CD8-positive, alpha-beta memory T cell (primary cell): ENCODE results near the gene GOLGA2. TPM values are rescaled to one million over a fixed set of nuclear protein-coding genes. Genes with fewer than 3 reads are reported as not detected.

Experiments used
- CTCF ChIA-PET: fragments of 350-600 bp; sonication (Branson Sonifier 250); formaldehyde crosslinking; loops from one replicate; lab custom pipeline; 2021; ENCODE audit warnings: antibody characterized with exemption; lab: Charles Lee
- POLR2A ChIA-PET: fragments of 350-600 bp; sonication (Branson Sonifier 250); formaldehyde crosslinking; loops from one replicate; lab custom pipeline; 2021; ENCODE audit warnings: antibody characterized with exemption; lab: Charles Lee
- DNase-seq, 5 donors: peaks; one replicate each; pipeline versions ENCODE4 v3.0.0 to v3.0.0-alpha.2; 2020 to 2022; ENCODE audit warnings: mixed read lengths in 1 of 5
- H3K27ac ChIP-seq: one replicate; pipeline ENCODE4 v1.7.0; 2013; ENCODE audit warnings: low read depth, mild to moderate bottlenecking, low read length, moderate library complexity
- H3K27me3 ChIP-seq: 2 replicates; pipeline ENCODE4 v1.7.0; 2013; ENCODE audit warnings: low read length, mild to moderate bottlenecking; ENCODE audit not compliant: insufficient read depth, poor library complexity, severe bottlenecking
- H3K36me3 ChIP-seq: 2 replicates; pipeline ENCODE4 v1.7.0; 2013; ENCODE audit warnings: mild to moderate bottlenecking, low read length, moderate library complexity; ENCODE audit not compliant: insufficient read depth
- H3K4me1 ChIP-seq: 2 replicates; pipeline ENCODE4 v1.7.0; 2013; ENCODE audit warnings: mild to moderate bottlenecking, low read length, moderate library complexity; ENCODE audit not compliant: insufficient read depth
- H3K4me3 ChIP-seq: 2 replicates; pipeline ENCODE4 v1.7.0; 2013; ENCODE audit warnings: mild to moderate bottlenecking, low read length
- H3K9me3 ChIP-seq: 2 replicates; pipeline ENCODE4 v1.7.0; 2013; ENCODE audit warnings: mild to moderate bottlenecking, low read length
- H3K27ac Mint-ChIP-seq, 8 donors: one replicate each; pipeline ENCODE4 v1.8.0; 2020 to 2021; ENCODE audit warnings: mixed read lengths in 8 of 8, mild to moderate bottlenecking in 6 of 8, inconsistent platforms in 3 of 8, moderate library complexity in 3 of 8
- H3K27me3 Mint-ChIP-seq, 2 donors: one replicate each; pipeline ENCODE4 v1.8.0; 2020 to 2021; ENCODE audit warnings: mixed read lengths in 2 of 2, mild to moderate bottlenecking in 1 of 2, moderate library complexity in 1 of 2
- H3K36me3 Mint-ChIP-seq, 3 donors: one replicate each; pipeline ENCODE4 v1.8.0; 2020 to 2021; ENCODE audit warnings: mixed read lengths in 3 of 3, inconsistent platforms in 1 of 3, mild to moderate bottlenecking in 1 of 3
- H3K4me1 Mint-ChIP-seq, 3 donors: one replicate each; pipeline ENCODE4 v1.8.0; 2020 to 2021; ENCODE audit warnings: mixed read lengths in 3 of 3, inconsistent platforms in 1 of 3, mild to moderate bottlenecking in 1 of 3
- H3K4me3 Mint-ChIP-seq, 7 donors: one replicate each; pipeline ENCODE4 v1.8.0; 2020 to 2021; ENCODE audit warnings: mixed read lengths in 7 of 7, mild to moderate bottlenecking in 6 of 7, moderate library complexity in 4 of 7, inconsistent platforms in 2 of 7
- H3K9me3 Mint-ChIP-seq, 5 donors: one replicate each; pipeline ENCODE4 v1.8.0; 2020 to 2022; ENCODE audit warnings: mixed read lengths in 5 of 5, mild to moderate bottlenecking in 3 of 5, moderate library complexity in 2 of 5, inconsistent platforms in 1 of 5
- polyA plus RNA-seq: library from polyadenylated mRNA; unstranded; fragments of 300-500 nt; fragmentation: Illumina TruSeq; gene quantifications from one replicate; pipeline ENCODE4 v1.2.3, GENCODE V29; 2021
- total RNA-seq, 2 experiments: library from RNA; stranded (reverse); gene quantifications; one replicate each; pipeline ENCODE4 v1.2.3, GENCODE V29; 2021

The GOLGA2 gene
- total and polyA plus RNA-seq, 3 experiments from 2014 or later, result 8.8 to 35.5 (median 35.4) TPM

DNA sequence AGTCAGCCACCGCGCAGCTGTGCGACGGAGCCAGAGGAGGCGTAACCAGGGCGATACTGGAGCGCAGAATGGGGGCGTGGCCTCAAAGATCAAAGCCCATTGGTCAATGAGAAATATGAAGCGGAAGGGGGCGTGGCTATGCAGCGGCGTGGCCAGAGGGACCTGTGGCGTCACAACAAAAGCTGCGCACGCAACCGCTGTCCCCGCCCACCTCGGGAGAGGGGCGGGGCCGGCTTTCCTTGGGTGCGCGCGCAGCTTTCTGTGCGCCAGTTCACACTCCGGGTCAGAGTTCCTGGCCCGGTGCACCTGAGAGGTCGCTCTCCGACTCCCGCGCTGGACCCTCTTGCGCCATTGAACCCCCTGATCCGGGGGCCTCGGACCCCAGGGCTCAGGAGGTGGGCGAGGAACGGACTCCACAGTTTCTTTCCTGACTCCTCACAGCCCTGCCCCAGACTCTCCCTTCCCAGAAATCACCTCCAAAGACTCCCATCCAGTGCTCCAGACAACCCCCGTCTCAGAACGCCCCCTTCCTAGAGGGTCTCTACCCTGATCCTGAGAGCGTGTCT lies 284 bp upstream of the GOLGA2 start, which contains the start of gene SWI5:
SWI5 (plus strand) TSS at position 269 of the 566 bp plus-strand sequence.
- no peaks in the 10 kb centered on the region for H3K9me3 Mint-ChIP-seq
- H3K27ac Mint-ChIP-seq, result peak within 1 kb of the TSS; percentile 94 to 99 (median 97)
- Histone ChIP-seq H3K27me3 (no peaks in the 10 kb centered on the region), H3K9me3 (no peaks in the 10 kb centered on the region), H3K4me1 (peaks cover 19% of the 10 kb centered on the region), H3K36me3 (peaks cover 7% of the 10 kb centered on the region), H3K4me3 (peak within 1 kb of the TSS; percentile 98), H3K27ac (peak within 1 kb of the TSS; percentile 96)
- ChIA-PET POLR2A (interaction anchor here (0.5 to 1.2 kb wide), 3 partner anchors 26 to 386 kb away, joined by 3 to 20 read pairs (median 4); partner anchors contain the start of gene URM1), CTCF (interaction anchor here (1.2 kb wide), 2 partner anchors 19 to 26 kb away, joined by 5 to 7 read pairs; no protein-coding TSS in a partner anchor)
- peak within 1 kb of the TSS; percentile 96 to 98 (median 97) for H3K4me3 Mint-ChIP-seq
- H3K4me1 Mint-ChIP-seq, result peaks cover 28 to 47% (median 43%) of the 10 kb centered on the region in 3 donors
- peaks cover 0 to 3% of the 10 kb centered on the region in 2 donors for H3K27me3 Mint-ChIP-seq
- DNase-seq, result peak; percentile 100
- peaks cover 0 to 35% (median 3%) of the 10 kb centered on the region in 3 donors for H3K36me3 Mint-ChIP-seq

DNA sequence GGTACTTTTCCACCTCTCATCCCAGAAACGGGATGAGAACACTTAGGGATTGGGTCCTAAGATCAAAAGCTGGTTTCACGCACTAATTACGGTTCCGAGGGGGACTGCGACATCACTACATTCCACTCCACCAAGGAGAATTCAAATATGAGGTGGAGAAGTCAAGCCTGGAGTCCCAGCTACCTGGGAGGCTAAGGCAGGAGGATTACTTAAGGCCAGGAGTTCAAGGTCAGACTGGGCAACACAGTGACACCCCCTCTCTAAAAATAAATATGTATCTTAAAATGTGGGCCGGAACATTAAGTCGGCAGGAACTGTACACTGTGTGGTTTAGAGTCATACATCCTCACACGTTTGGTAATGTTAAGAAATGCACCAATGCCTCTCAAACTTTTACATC lies 1.6 kb downstream of the GOLGA2 start:
- peak overlapping the region; percentile 81 for H3K4me3 ChIP-seq
- H3K36me3 Mint-ChIP-seq, result peaks cover 0 to 43% (median 0%) of the 10 kb centered on the region in 3 donors
- H3K4me1 ChIP-seq, result peaks cover 19% of the 10 kb centered on the region
- peaks cover 0 to 3% of the 10 kb centered on the region in 2 donors for H3K27me3 Mint-ChIP-seq
- H3K4me1 Mint-ChIP-seq, result peaks cover 25 to 43% (median 40%) of the 10 kb centered on the region in 3 donors
- H3K4me3 Mint-ChIP-seq, result peak overlapping the region; percentile 96 to 98 (median 97)
- DNase-seq, result no peak
- H3K27ac ChIP-seq, result peak overlapping the region; percentile 94
- POLR2A ChIA-PET, result no interaction called here
- H3K27ac Mint-ChIP-seq, result peak overlapping the region in 6 of 8 donors; percentile 42 to 99 (median 96)
- peaks cover 7% of the 10 kb centered on the region for H3K36me3 ChIP-seq
- CTCF ChIA-PET, result interaction anchor here (1.3 kb wide), 1 partner anchor 24 kb away, joined by 3 read pairs; no protein-coding TSS in a partner anchor
- no peaks in the 10 kb centered on the region for H3K9me3 ChIP-seq
- H3K9me3 Mint-ChIP-seq, result no peaks in the 10 kb centered on the region
- no peaks in the 10 kb centered on the region for H3K27me3 ChIP-seq

- no peak for DNase-seq
- no peaks in the 10 kb centered on the region for H3K27me3 ChIP-seq
- Mint-ChIP-seq H3K36me3 (peaks cover 4 to 64% (median 5%) of the 10 kb centered on the region in 3 donors), H3K27me3 (peaks cover 0 to 5% of the 10 kb centered on the region in 2 donors), H3K4me3 (no peak overlapping the region), H3K4me1 (peaks cover 15 to 24% (median 24%) of the 10 kb centered on the region in 3 donors), H3K9me3 (no peaks in the 10 kb centered on the region), H3K27ac (no peak overlapping the region)
- peaks cover 21% of the 10 kb centered on the region for H3K36me3 ChIP-seq
- no peak overlapping the region for H3K4me3 ChIP-seq
- H3K4me1 ChIP-seq, result peaks cover 12% of the 10 kb centered on the region
- ChIA-PET POLR2A (interaction anchor here (1.0 kb wide), 1 partner anchor 21 kb away, joined by 3 read pairs; no protein-coding TSS in a partner anchor), CTCF (no interaction called here)
- no peaks in the 10 kb centered on the region for H3K9me3 ChIP-seq
- H3K27ac ChIP-seq, result no peak overlapping the region
These were observed 4.3 kb downstream of the GOLGA2 start for GRCh38 chr9:128271512-128271911.

DNA sequence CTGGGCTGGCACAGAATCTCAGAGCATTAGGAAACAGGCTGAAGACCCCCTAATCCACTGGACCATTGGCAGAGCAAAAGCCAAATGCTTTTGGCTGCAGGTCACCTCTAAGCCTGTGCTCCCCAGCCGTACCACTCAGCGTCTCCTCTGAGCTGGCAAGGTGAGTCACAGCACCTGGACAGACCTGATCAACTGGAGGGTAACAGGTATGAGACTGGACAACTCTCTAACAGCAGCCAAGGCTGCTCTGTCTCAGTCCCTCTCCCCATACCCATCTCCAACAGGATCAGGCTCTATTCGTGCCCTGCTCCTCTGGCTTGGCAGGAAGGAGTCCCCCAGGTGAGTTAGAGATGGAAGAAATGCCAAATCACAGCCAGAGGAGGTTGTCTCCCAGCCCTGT lies 4.7 kb downstream of the GOLGA2 start:
- no peak for DNase-seq
- Mint-ChIP-seq H3K4me1 (peaks cover 11 to 20% (median 20%) of the 10 kb centered on the region in 3 donors), H3K9me3 (no peaks in the 10 kb centered on the region), H3K4me3 (no peak overlapping the region), H3K27me3 (peaks cover 0 to 5% of the 10 kb centered on the region in 2 donors), H3K27ac (peak overlapping the region in 2 of 8 donors; percentile 30 to 69), H3K36me3 (peaks cover 5 to 66% (median 6%) of the 10 kb centered on the region in 3 donors)
- Histone ChIP-seq H3K4me3 (no peak overlapping the region), H3K9me3 (no peaks in the 10 kb centered on the region), H3K27ac (no peak overlapping the region), H3K36me3 (peaks cover 22% of the 10 kb centered on the region), H3K27me3 (no peaks in the 10 kb centered on the region), H3K4me1 (peaks cover 9% of the 10 kb centered on the region)
- ChIA-PET POLR2A (interaction anchor here (1.0 kb wide), 1 partner anchor 21 kb away, joined by 3 read pairs; no protein-coding TSS in a partner anchor), CTCF (no interaction called here)

DNA sequence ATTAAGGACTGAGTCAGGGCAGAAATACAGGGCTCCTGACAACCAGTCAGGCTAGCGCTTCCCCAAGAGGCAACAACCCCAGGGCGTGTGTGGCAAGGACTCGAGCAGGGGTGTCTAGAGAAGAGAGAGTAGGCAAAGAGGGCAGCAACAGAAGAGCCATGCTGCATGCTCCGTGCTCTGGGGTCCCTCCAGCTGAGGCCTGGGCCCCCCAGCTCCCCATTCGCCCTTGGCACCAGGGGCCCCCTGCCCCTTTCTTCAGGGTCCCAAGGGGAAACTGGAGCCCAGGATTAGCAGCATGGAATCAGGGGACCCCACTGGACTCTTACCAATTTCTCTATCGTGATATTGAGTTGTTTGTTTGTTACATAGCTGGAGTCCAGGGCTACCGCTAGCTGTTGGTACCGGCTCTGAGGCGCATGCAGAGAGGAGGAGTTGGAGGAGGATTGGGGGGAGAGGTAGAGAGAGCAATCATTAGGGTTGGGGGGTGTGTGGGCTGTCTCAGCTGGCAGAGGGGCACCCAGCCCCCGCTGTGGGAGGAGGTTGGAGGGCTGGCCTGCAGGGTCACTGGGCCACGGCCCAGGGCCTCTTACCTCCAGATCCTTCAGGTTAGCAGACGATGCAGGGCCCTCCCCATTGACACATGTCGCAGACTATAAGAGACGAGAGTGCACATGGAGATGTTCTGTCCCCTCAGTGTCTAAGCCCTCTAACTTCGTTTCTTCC lies 8.8 kb downstream of the GOLGA2 start:
- Histone ChIP-seq H3K36me3 (peaks cover 14% of the 10 kb centered on the region), H3K27ac (no peak overlapping the region), H3K4me1 (no peaks in the 10 kb centered on the region), H3K27me3 (no peaks in the 10 kb centered on the region), H3K9me3 (no peaks in the 10 kb centered on the region), H3K4me3 (no peak overlapping the region)
- Mint-ChIP-seq H3K4me3 (no peak overlapping the region), H3K27me3 (peaks cover 0 to 2% of the 10 kb centered on the region in 2 donors), H3K4me1 (peaks cover 0 to 1% (median 0%) of the 10 kb centered on the region in 3 donors), H3K36me3 (peaks cover 15 to 68% (median 19%) of the 10 kb centered on the region in 3 donors), H3K27ac (no peak overlapping the region), H3K9me3 (no peaks in the 10 kb centered on the region)
- ChIA-PET POLR2A (no interaction called here), CTCF (no interaction called here)
- DNase-seq, result no peak

- no peaks in the 10 kb centered on the region for H3K9me3 Mint-ChIP-seq
- no peaks in the 10 kb centered on the region for H3K27me3 ChIP-seq
- POLR2A ChIA-PET, result no interaction called here
- H3K9me3 ChIP-seq, result no peaks in the 10 kb centered on the region
- H3K27ac ChIP-seq, result no peak overlapping the region
- no peaks in the 10 kb centered on the region for H3K4me1 ChIP-seq
- CTCF ChIA-PET, result interaction anchor here (1.4 kb wide), 1 partner anchor 15 kb away, joined by 3 read pairs; no protein-coding TSS in a partner anchor
- no peak overlapping the region for H3K4me3 Mint-ChIP-seq
- DNase-seq, result no peak
- peaks cover 25 to 71% (median 28%) of the 10 kb centered on the region in 3 donors for H3K36me3 Mint-ChIP-seq
- no peaks in the 10 kb centered on the region for H3K4me1 Mint-ChIP-seq
- peaks cover 27% of the 10 kb centered on the region for H3K36me3 ChIP-seq
- H3K27ac Mint-ChIP-seq, result peak overlapping the region in 1 of 8 donors; percentile 23
- H3K27me3 Mint-ChIP-seq, result peaks cover 0 to 2% of the 10 kb centered on the region in 2 donors
- no peak overlapping the region for H3K4me3 ChIP-seq
These were observed 10.4 kb downstream of the GOLGA2 start for GRCh38 chr9:128265348-128265847.

DNA sequence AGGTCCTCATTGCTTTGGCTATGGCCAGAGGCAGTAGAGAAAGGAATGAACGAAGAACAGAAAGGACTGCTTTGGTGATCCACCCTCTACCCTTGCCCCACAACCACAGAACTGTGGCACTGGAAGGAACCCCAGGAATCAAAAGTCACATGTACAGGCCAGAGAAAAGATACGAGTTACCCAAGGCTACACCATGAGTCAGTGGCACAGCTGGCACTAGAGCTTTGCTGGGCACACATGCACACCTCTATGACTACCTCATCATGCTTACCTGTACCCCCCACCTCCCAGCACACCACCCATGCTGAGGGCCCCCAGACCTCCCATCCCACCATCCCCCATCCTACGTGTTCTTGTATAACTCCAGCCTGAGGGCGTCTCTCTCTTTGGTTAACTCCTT lies 13.1 kb downstream of the GOLGA2 start:
- no peak for DNase-seq
- Histone ChIP-seq H3K4me3 (no peak overlapping the region), H3K9me3 (no peaks in the 10 kb centered on the region), H3K4me1 (no peaks in the 10 kb centered on the region), H3K27me3 (no peaks in the 10 kb centered on the region), H3K36me3 (peaks cover 30% of the 10 kb centered on the region), H3K27ac (no peak overlapping the region)
- Mint-ChIP-seq H3K9me3 (no peaks in the 10 kb centered on the region), H3K36me3 (peaks cover 24 to 76% (median 31%) of the 10 kb centered on the region in 3 donors), H3K27me3 (peaks cover 0 to 2% of the 10 kb centered on the region in 2 donors), H3K27ac (peak overlapping the region in 1 of 8 donors; percentile 89), H3K4me3 (no peak overlapping the region), H3K4me1 (no peaks in the 10 kb centered on the region)
- CTCF ChIA-PET, result no interaction called here
- POLR2A ChIA-PET, result no interaction called here
